Activated CD4-positive, alpha-beta memory T cell treated with anti-CD3 and anti-CD28 coated beads, Interleukin-2, amount 10 ng/mL, durations not matched to agents 7 days and 5 days (primary cell): ENCODE results near the gene CROCC2. TPM values are rescaled to one million over a fixed set of nuclear protein-coding genes. Genes with fewer than 3 reads are reported as not detected.

Experiments used
- CTCF ChIA-PET: fragments of 350-600 bp; sonication (Branson Sonifier 250); formaldehyde crosslinking; loops from one replicate; lab custom pipeline; 2021; ENCODE audit warnings: antibody characterized with exemption, inconsistent platforms; lab: Charles Lee
- POLR2A ChIA-PET: fragments of 350-600 bp; sonication (Branson Sonifier 250); formaldehyde crosslinking; loops from one replicate; lab custom pipeline; 2021; ENCODE audit warnings: antibody characterized with exemption; lab: Charles Lee
- DNase-seq: peaks from one replicate; pipeline ENCODE4 v3.0.0-alpha.2; 2020
- H3K27ac Mint-ChIP-seq: one replicate; pipeline ENCODE4 v1.8.0; 2021; ENCODE audit warnings: mild to moderate bottlenecking, mixed read lengths
- H3K27me3 Mint-ChIP-seq: one replicate; pipeline ENCODE4 v1.8.0; 2021; ENCODE audit warnings: mixed read lengths
- H3K36me3 Mint-ChIP-seq: one replicate; pipeline ENCODE4 v1.8.0; 2021; ENCODE audit warnings: low read depth, mixed read lengths
- H3K4me1 Mint-ChIP-seq: one replicate; pipeline ENCODE4 v1.8.0; 2021; ENCODE audit warnings: mixed read lengths
- H3K4me3 Mint-ChIP-seq: one replicate; pipeline ENCODE4 v1.8.0; 2021; ENCODE audit warnings: mild to moderate bottlenecking, mixed read lengths
- H3K9me3 Mint-ChIP-seq: one replicate; pipeline ENCODE4 v1.8.0; 2021; ENCODE audit warnings: mixed read lengths
- total RNA-seq, 2 experiments: library from RNA; stranded (reverse); gene quantifications; one replicate each; pipeline ENCODE4 v1.2.3, GENCODE V29; 2021

The CROCC2 gene
- total RNA-seq, 2 experiments from 2014 or later, result not detected

GRCh38 chr2:240900141-240900860, 5.8 kb upstream of the CROCC2 start:
- Mint-ChIP-seq H3K4me1 (no peaks in the 10 kb centered on the region), H3K4me3 (no peak overlapping the region), H3K36me3 (no peaks in the 10 kb centered on the region), H3K27ac (no peak overlapping the region), H3K27me3 (no peaks in the 10 kb centered on the region), H3K9me3 (no peaks in the 10 kb centered on the region)
- DNase-seq, result no peak
- POLR2A ChIA-PET, result no interaction called here
- CTCF ChIA-PET, result no interaction called here

- no peak overlapping the region for H3K27ac Mint-ChIP-seq
These were observed 4.0 kb upstream of the CROCC2 start for GRCh38 chr2:240901986-240902614.

DNA sequence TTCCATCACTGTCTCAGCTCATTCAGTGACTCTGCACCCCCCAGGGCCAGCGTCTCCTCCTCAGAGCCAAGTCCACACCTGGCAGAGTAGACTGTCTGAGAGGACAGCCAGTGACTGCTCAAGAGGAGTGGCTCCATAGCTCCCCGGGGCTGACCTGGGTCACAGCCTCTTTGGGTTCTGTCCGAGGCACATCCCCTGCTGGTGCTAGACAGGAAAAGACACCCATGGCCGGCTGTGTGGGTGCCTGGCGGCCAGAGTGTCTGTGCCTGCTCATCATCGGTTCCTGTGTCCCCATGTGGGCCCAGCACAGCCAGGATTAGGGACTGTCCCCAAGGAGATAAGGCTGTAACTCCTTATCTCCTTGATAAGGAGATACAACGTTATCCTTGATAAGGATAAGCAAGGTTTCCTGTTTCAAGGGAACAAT, 3.5 kb upstream of the CROCC2 start:
- no peaks in the 10 kb centered on the region for H3K9me3 Mint-ChIP-seq
- CTCF ChIA-PET, result no interaction called here
- POLR2A ChIA-PET, result no interaction called here

More at GRCh38 chr2:240901986-240902614, 4.0 kb upstream of the CROCC2 start:
- Mint-ChIP-seq H3K36me3 (no peaks in the 10 kb centered on the region), H3K9me3 (no peaks in the 10 kb centered on the region), H3K27me3 (no peaks in the 10 kb centered on the region), H3K4me1 (no peaks in the 10 kb centered on the region), H3K4me3 (no peak overlapping the region)
- ChIA-PET CTCF (no interaction called here), POLR2A (no interaction called here)
- DNase-seq, result no peak

DNA sequence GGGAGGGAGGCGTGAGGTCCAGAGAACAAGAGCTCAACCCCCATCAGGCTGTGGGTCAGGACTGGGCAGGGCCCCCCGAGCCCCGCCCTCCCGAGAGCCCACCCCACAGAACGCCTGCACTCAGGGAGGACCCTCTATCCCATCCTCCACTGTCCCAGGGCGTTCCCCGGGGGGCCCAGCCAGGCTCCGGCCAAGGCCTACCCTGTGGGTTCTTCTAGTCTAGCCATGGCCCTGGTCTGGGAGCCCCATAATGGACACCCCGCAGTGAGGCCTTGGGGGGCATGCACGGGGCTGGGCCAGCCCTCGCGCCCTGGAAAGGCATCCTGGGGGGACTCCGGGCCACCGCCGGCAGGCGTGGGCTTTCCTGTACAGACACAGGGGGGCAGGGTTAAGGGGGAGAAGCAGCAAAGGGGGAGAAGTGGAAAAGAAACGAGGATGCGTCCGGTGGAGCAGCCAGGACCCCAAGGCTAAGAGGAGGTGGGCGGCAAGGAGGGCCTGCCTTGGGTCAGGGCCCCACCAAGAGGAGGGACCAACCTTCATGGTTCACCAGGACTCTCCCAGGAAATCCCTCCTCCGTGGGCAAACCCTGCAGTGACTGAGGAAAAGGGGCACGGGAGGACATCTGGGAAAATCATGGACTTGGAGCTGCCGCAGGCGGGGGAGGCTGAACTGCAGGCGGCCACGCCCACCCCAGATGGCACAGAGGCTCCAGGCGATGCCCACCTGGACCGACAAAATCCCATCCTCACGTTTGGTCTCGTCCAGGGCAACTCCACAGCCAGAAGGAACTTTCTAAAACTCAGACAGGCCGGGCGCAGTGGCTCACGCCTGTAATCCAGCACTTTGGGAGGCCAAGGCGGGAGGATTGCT, 2.7 kb upstream of the CROCC2 start:
- Mint-ChIP-seq H3K9me3 (no peaks in the 10 kb centered on the region), H3K27me3 (no peaks in the 10 kb centered on the region), H3K4me1 (no peaks in the 10 kb centered on the region), H3K36me3 (no peaks in the 10 kb centered on the region), H3K27ac (no peak overlapping the region), H3K4me3 (no peak overlapping the region)
- no peak for DNase-seq
- ChIA-PET POLR2A (interaction anchor here (0.6 kb wide), 1 partner anchor 14 kb away, joined by 3 read pairs; no protein-coding TSS in a partner anchor), CTCF (no interaction called here)

More for the DNA sequence above, 3.5 kb upstream of the CROCC2 start:
- Mint-ChIP-seq H3K27me3 (no peaks in the 10 kb centered on the region), H3K4me3 (no peak overlapping the region), H3K36me3 (no peaks in the 10 kb centered on the region), H3K27ac (no peak overlapping the region), H3K4me1 (no peaks in the 10 kb centered on the region)
- DNase-seq, result no peak

- Mint-ChIP-seq H3K27ac (no peak overlapping the region), H3K4me3 (no peak overlapping the region), H3K36me3 (no peaks in the 10 kb centered on the region), H3K4me1 (no peaks in the 10 kb centered on the region), H3K9me3 (no peaks in the 10 kb centered on the region), H3K27me3 (no peaks in the 10 kb centered on the region)
- no peak for DNase-seq
- POLR2A ChIA-PET, result no interaction called here
- CTCF ChIA-PET, result no interaction called here
These were observed 1.6 kb upstream of the CROCC2 start for GRCh38 chr2:240904216-240905175.

DNA sequence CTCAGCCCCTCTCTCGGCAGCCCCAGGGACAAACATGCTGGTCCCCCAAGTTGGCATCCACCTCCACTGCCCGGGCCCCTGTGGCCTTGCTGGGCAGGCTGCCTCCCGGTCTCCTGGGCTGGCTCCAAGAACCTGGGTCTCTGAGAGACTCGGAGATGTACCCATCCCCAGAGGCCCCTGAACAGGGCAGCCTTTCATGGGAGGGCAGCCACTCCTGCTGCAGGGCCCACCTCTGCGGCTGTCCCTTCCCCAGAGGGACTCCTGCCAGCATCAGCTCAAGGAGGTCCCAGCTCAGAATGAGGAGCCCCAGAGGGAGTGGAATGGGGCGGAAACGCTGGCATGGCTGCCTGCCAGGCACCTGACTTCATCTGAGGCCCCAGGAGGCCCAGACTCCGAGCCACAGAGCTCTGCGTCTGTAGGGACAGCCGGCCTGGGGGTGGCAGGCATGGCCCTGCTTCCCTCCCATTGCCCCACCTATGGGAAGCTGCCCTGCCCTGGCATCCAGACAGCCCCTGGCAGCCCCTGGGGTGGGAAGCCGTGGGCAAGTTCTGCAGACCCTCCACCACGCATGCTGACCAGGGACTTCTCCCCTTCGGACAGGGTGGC, 857 bp upstream of the CROCC2 start:
- H3K36me3 Mint-ChIP-seq, result no peaks in the 10 kb centered on the region
- ChIA-PET POLR2A (no interaction called here), CTCF (no interaction called here)
- DNase-seq, result no peak
- no peak overlapping the region for H3K27ac Mint-ChIP-seq
- no peak overlapping the region for H3K4me3 Mint-ChIP-seq
- no peaks in the 10 kb centered on the region for H3K27me3 Mint-ChIP-seq
- H3K9me3 Mint-ChIP-seq, result no peaks in the 10 kb centered on the region
- no peaks in the 10 kb centered on the region for H3K4me1 Mint-ChIP-seq

DNA sequence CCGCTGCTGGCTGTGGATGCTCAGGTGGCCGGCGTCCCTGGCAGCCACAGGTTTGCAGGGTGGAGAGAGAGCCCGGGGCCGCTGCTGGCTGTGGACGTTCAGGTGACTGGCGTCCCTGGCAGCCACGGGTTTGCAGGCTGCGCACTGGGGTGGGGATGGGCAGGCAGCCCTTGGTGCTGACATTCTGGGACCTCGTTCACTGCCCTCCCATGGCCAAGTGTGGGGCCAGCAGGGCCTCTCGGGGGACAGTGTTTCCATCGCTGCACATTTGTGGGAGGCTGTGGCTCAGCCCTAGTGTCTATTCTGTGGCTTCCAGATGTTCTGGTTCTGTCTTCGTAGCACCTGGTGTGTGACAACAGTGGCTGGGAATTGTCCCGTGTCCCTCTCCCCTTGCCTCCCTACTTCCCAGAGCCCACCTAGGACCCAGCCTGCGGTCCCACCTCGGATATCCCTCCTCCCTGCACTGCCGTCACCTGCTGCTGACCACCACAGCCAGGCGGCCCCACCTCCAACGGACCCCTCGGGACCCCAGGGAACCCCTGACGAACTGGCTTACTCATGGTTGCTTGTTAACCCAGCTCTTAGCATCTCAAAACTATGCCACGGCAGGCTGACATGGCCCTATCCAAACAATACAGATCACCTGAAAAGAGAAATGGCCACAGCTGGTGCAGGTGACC, 915 bp downstream of the CROCC2 start:
- ChIA-PET POLR2A (no interaction called here), CTCF (no interaction called here)
- no peaks in the 10 kb centered on the region for H3K4me1 Mint-ChIP-seq
- no peaks in the 10 kb centered on the region for H3K27me3 Mint-ChIP-seq
- H3K36me3 Mint-ChIP-seq, result no peaks in the 10 kb centered on the region
- no peak overlapping the region for H3K27ac Mint-ChIP-seq
- H3K9me3 Mint-ChIP-seq, result no peaks in the 10 kb centered on the region
- H3K4me3 Mint-ChIP-seq, result no peak overlapping the region
- DNase-seq, result no peak

DNA sequence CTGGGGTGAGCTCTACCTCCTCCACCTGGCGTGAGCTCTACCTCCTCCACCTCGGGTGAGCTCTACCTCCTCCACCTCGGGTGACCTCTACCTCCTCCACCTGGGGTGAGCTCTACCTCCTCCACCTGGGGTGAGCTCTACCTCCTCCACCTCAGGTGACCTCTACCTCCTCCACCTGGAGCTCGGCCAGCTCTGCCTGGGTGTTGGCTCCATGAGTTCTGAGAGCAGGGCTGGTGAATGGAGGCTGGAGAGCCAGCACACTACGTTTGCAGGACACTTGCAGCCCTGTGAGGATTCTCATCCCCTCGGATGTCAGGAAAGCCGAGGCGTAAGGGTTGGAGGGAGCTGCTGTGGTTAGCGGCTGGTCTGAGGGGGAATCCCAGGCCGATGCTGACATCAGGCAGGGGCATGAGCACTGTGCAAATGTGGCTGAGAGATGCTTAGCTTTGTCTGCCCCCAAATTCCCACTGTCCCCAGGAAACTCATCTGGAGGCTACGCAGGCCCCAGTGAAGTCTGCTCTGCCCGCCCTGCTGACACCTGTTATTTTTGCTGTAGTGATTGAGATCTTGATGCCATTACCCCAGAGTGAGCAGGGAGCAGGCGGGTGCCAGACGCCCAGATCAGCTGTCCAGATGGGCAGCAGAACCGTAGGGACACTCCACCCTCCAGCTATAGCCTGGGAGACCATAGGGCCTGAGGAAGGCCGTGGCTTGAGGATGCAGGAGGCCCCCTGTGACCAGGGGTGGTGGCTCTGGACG, 3.3 kb downstream of the CROCC2 start:
- Mint-ChIP-seq H3K27ac (no peak overlapping the region), H3K4me3 (no peak overlapping the region), H3K27me3 (no peaks in the 10 kb centered on the region), H3K9me3 (no peaks in the 10 kb centered on the region), H3K36me3 (no peaks in the 10 kb centered on the region), H3K4me1 (no peaks in the 10 kb centered on the region)
- ChIA-PET CTCF (no interaction called here), POLR2A (no interaction called here)
- no peak for DNase-seq

DNA sequence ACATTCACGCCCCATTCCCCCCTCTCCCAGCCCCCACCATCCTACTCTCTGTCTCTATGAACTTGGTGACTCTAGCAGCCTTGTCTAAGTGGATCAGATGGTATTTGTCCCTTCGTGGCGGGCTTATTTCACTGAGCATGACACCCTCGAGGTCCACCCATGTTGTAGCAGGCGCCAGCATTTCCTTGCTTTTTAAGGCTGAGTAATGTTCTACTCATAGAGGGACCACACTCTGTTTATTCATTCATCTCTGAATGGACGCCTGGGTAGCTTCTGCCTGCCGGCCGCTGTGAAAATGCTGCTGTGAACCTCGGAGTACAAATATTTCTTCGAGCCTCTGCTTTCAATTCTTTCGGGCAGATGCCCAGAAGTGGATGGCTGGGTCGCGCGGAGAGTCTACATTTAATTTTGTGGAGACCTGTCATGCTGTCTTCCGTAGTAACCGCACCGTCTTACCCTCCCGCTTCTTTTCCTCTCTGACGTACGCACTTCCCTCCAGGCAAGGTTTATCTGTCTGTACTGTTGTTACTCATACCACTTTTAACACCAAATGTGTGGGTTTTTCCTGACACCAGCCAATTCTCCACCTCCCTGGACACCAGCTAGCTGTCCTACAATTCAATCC, 5.6 kb downstream of the CROCC2 start:
- ChIA-PET POLR2A (no interaction called here), CTCF (no interaction called here)
- no peaks in the 10 kb centered on the region for H3K9me3 Mint-ChIP-seq
- no peak overlapping the region for H3K27ac Mint-ChIP-seq
- H3K27me3 Mint-ChIP-seq, result peaks cover 4% of the 10 kb centered on the region
- DNase-seq, result no peak
- no peak overlapping the region for H3K4me3 Mint-ChIP-seq
- no peaks in the 10 kb centered on the region for H3K36me3 Mint-ChIP-seq
- H3K4me1 Mint-ChIP-seq, result no peaks in the 10 kb centered on the region

DNA sequence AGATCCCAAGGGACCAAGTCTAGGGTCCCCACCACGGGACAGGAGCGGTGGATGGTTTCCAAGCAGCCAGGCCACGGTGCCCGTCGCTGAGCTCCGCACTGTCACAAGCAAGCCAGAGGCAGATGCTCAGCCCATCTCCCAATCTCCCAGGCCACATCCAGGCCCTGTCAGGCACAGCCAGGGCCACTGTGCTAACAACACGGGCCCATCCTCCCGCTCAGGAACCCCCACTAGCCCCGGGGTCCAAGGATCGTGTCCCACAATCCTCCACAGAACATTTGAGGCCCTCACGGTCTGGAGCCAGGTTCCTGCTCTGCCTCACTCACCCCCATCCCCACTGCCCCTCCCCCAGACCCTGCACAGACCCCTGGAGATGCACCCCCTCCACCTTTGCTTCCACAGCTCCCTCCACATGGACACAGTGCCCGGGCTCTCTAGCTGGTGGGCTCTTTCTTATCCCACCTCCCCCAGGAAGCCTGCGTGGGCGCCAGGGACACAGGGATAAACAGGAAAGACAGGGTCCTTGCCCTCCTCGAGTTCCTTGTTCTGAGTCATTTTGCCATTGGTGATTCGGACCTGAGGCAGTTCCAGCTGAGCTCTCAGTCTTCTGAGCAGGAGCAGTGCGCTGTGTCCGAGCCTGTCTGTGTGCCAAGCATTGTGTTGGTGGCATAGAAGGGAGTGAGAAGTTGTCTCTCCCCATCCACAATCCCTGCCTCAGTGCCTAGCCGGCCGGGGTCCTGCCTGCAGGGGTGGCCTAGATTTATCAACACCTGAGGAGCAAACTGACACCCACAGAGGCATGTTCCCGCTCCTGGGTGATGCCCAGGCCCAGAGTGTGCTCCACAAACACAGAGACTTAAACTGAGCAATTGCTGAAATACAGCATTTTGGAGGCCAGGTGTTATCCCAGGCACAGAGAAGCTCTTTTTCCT, 7.0 kb downstream of the CROCC2 start:
- POLR2A ChIA-PET, result no interaction called here
- CTCF ChIA-PET, result interaction anchor here (0.8 kb wide), 1 partner anchor 70 kb away, joined by 3 read pairs; no protein-coding TSS in a partner anchor
- no peak overlapping the region for H3K4me3 Mint-ChIP-seq
- H3K36me3 Mint-ChIP-seq, result no peaks in the 10 kb centered on the region
- DNase-seq, result no peak
- no peaks in the 10 kb centered on the region for H3K4me1 Mint-ChIP-seq
- no peaks in the 10 kb centered on the region for H3K9me3 Mint-ChIP-seq
- no peak overlapping the region for H3K27ac Mint-ChIP-seq
- H3K27me3 Mint-ChIP-seq, result peaks cover 5% of the 10 kb centered on the region
